ENCODE results near the gene SLC25A12. TPM values are rescaled to one million over a fixed set of nuclear protein-coding genes. Genes with fewer than 3 reads are reported as not detected.
A peak's percentile ranks its signal among the peaks of the same experiment; 100 is the strongest.

Gene SLC25A12
- total and polyA plus RNA-seq, 2 of the 13 experiments (the other 11 are each of a cell fraction or from before 2014, with no cell fraction given): 8.1 to 15.9 TPM

DNA sequence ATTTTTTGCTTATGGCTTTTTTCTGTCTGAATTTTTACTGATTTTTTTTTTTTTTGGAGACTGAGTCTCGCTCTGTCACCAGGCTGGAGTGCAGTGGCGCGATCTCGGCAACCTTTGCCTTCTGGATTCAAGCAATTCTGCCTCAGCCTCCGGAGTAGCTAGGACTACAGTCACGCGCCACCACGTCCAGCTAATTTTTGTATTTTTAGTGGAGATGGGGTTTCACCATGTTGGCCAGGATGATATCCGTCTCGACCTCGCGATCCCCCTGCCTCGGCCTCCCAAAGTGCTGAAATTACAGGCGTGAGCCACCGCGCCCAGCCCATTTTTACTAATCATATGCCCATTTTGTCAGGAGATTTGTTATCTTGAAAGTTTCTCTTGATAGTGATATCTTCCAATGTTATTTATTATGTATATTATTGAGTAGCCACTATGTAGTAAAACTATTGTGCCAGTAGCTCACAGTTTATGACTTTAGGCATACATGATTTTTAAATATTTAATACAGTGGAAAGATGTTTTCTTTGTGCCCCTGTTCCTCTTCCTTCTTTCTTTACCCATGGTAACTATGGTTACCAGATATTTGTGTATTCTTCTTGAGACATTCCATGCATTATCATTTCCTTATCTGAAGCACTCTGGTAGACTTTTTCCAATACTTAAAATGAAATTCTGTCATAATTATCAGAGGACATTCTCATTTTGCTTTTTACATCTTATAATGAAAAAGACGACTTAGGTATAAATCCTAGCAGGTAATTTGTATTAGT lies 30.3 kb upstream of the SLC25A12 start:
- H2AFZ ChIP-seq (ENCODE audit: low read length): no peak overlapping the region
- WGBS (ENCODE audit: low lambda C conversion rate): 94% methylated on average over 17 of the region's 17 CpGs
- no peaks in the 10 kb centered on the region for H3K9me3 ChIP-seq (ENCODE audit: low read length)
- no peak overlapping the region; a peak in 1 of 6 replicates for H3K4me3 ChIP-seq (replicated peaks in 1 of 3; ENCODE audit: insufficient read depth in 1 of 3, low read depth in 2 of 3, low read length in 3 of 3)
- H3K4me1 ChIP-seq (ENCODE audit: insufficient read depth, low read length): peaks cover 32% of the 10 kb centered on the region
- peaks cover 38% of the 10 kb centered on the region for H3K79me2 ChIP-seq (ENCODE audit: insufficient read depth, low read length)
- ChIA-PET CTCF (ENCODE audit: low intra/inter-chr PET ratio, low total read pairs) (no interaction called here), POLR2A (no interaction called here)
- FAIRE-seq (no peak), DNase-seq (ENCODE audit: low spot score) (no peak), ATAC-seq (no peak)
- no peaks in the 10 kb centered on the region for H4K20me1 ChIP-seq (ENCODE audit: insufficient read depth, low read length)
- no peak for TF ChIP-seq ZNF546 (CRISPR knock-in tag; conservative IDR thresholded peaks at IDR 0.05)
- no peak for TF ChIP-seq SRF (IDR thresholded peaks at IDR 0.05; ENCODE audit: low read depth, low read length)
- TF ChIP-seq RFX1 (IDR thresholded peaks at IDR 0.05): peak; percentile 31; the same call in 1 of the 2 replicates
- TF ChIP-seq ZBTB38 (CRISPR knock-in tag; IDR thresholded peaks at IDR 0.05): peak; percentile 63; the same call in 1 of the 2 replicates
- peak overlapping the region; percentile 88 for H3K4me2 ChIP-seq (ENCODE audit: low read depth, low read length)
- peaks cover 0 to 2% of the 10 kb centered on the region in 2 experiments; a peak in 1 of 5 replicates for H3K27me3 ChIP-seq (ENCODE audit: control insufficient read depth in 1 of 2, insufficient read depth in 2 of 2, low read length in 2 of 2)
- in situ Hi-C loops (cut with HindIII; ENCODE audit: extremely low pct_ligation_motif_present, low pct_unique_long_range_greater_than_20kb) (no loop called here), intact Hi-C loops (cut with micrococcal nuclease; ENCODE audit: unreplicated experiment) (loop anchor here (5.0 kb wide), 2 partner anchors 112 to 222 kb away; no protein-coding TSS in a partner anchor)
- no TSS peak for BruUV-seq (replicated peaks)
- peak overlapping the region; percentile 87 for H3K9ac ChIP-seq (ENCODE audit: insufficient read depth, low read depth, low read length)
- H3K27ac ChIP-seq (ENCODE audit: extremely low read length, insufficient read depth, low read length): no peak overlapping the region
- peaks cover 0 to 22% of the 10 kb centered on the region in 2 experiments; a peak in 3 of 5 replicates for H3K36me3 ChIP-seq (replicated peaks in 1 of 2; ENCODE audit: control insufficient read depth in 1 of 2, insufficient read depth in 2 of 2, low read length in 2 of 2)

DNA sequence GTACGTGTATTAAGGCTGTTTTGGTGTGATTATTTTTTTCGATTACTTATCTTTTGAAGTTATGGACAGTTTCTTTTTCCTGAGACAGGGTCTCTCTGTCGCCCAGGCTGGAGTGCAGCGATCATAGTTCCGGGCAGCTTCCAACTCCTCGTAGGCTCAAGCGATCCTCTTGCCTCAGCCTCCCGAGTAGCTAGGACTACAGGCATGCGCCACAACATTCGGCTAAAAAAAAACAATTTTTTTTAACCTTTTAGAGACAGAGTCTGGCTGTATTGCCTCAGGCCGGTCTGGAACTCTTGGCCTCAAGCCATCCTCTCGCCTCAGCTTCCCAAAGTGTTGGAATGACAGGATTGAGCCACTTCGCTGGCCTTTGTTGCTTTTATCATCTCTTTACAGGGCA lies 29.2 kb upstream of the SLC25A12 start:
- WGBS (ENCODE audit: low lambda C conversion rate): 4% methylated on average over 13 of the region's 13 CpGs
- ATAC-seq: peak; percentile 67
- CTCF ChIA-PET (ENCODE audit: low intra/inter-chr PET ratio, low total read pairs): no interaction called here
- TF ChIP-seq WIZ (CRISPR knock-in tag; IDR thresholded peaks at IDR 0.05) (no peak), ZKSCAN8 (CRISPR knock-in tag; IDR thresholded peaks at IDR 0.05; ENCODE audit: borderline replicate concordance) (0 out of 2 replicates have a peak, but pooled peaks have one; percentile 32), ZNF747 (CRISPR knock-in tag; IDR thresholded peaks at IDR 0.05; ENCODE audit: borderline replicate concordance) (no peak), ATF7 (IDR thresholded peaks at IDR 0.05) (no peak), ATF7 (CRISPR knock-in tag; IDR thresholded peaks at IDR 0.05) (no peak), GTF3A (CRISPR knock-in tag; conservative IDR thresholded peaks at IDR 0.05) (no peak), ATM (IDR thresholded peaks at IDR 0.05; ENCODE audit: borderline replicate concordance) (no peak), HOXA9 (CRISPR knock-in tag; IDR thresholded peaks at IDR 0.05; ENCODE audit: borderline replicate concordance) (0 out of 2 replicates have a peak, but pooled peaks have one; percentile 0)
- TF ChIP-seq, protein P1, sequence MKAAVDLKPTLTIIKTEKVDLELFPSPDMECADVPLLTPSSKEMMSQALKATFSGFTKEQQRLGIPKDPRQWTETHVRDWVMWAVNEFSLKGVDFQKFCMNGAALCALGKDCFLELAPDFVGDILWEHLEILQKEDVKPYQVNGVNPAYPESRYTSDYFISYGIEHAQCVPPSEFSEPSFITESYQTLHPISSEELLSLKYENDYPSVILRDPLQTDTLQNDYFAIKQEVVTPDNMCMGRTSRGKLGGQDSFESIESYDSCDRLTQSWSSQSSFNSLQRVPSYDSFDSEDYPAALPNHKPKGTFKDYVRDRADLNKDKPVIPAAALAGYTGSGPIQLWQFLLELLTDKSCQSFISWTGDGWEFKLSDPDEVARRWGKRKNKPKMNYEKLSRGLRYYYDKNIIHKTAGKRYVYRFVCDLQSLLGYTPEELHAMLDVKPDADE (CRISPR knock-in tag; IDR thresholded peaks at IDR 0.05): no peak
- TF ChIP-seq, protein P2, sequence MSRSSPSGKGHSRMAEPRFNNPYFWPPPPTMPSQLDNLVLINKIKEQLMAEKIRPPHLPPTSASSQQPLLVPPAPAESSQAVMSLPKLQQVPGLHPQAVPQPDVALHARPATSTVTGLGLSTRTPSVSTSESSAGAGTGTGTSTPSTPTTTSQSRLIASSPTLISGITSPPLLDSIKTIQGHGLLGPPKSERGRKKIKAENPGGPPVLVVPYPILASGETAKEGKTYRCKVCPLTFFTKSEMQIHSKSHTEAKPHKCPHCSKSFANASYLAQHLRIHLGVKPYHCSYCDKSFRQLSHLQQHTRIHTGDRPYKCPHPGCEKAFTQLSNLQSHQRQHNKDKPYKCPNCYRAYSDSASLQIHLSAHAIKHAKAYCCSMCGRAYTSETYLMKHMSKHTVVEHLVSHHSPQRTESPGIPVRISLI (CRISPR knock-in tag; IDR thresholded peaks at IDR 0.05; ENCODE audit: borderline replicate concordance): peak; percentile 46; the same call in 1 of the 2 replicates

More for the DNA sequence above, 29.2 kb upstream of the SLC25A12 start:
- H4K20me1 ChIP-seq (ENCODE audit: insufficient read depth, low read length): no peaks in the 10 kb centered on the region
- in situ Hi-C loops (cut with HindIII; ENCODE audit: extremely low pct_ligation_motif_present, low pct_unique_long_range_greater_than_20kb): no loop called here
- H3K4me2 ChIP-seq (ENCODE audit: low read depth, low read length): peak overlapping the region; percentile 88
- H3K4me3 ChIP-seq (replicated peaks in 1 of 3; ENCODE audit: insufficient read depth in 1 of 3, low read depth in 2 of 3, low read length in 3 of 3): peak overlapping the region; percentile 87 to 95 (median 87)
- peak overlapping the region; percentile 87 for H3K9ac ChIP-seq (ENCODE audit: insufficient read depth, low read depth, low read length)
- no peaks in the 10 kb centered on the region for H3K9me3 ChIP-seq (ENCODE audit: low read length)
- POLR2A ChIA-PET: interaction anchor here (0.7 to 1.9 kb wide), 7 partner anchors 18 to 180 kb away, joined by 3 to 11 read pairs (median 6); partner anchors contain the start of genes DLX2 and SLC25A12
- H3K79me2 ChIP-seq (ENCODE audit: insufficient read depth, low read length): peaks cover 30% of the 10 kb centered on the region
- peaks cover 0 to 14% of the 10 kb centered on the region in 2 experiments; a peak in 3 of 5 replicates for H3K36me3 ChIP-seq (replicated peaks in 1 of 2; ENCODE audit: control insufficient read depth in 1 of 2, insufficient read depth in 2 of 2, low read length in 2 of 2)
- DNase-seq (ENCODE audit: low spot score) (peak; percentile 32), FAIRE-seq (peak; percentile 42)
- peaks cover 0 to 3% of the 10 kb centered on the region in 2 experiments; a peak in 1 of 5 replicates for H3K27me3 ChIP-seq (ENCODE audit: control insufficient read depth in 1 of 2, insufficient read depth in 2 of 2, low read length in 2 of 2)
- BruUV-seq (replicated peaks): no TSS peak
- peaks cover 32% of the 10 kb centered on the region for H3K4me1 ChIP-seq (ENCODE audit: insufficient read depth, low read length)
- H3K27ac ChIP-seq (ENCODE audit: extremely low read length, insufficient read depth, low read length): peak overlapping the region; percentile 83
- intact Hi-C loops (cut with micrococcal nuclease; ENCODE audit: unreplicated experiment): loop anchor here (5.0 kb wide), 2 partner anchors 111 to 221 kb away; no protein-coding TSS in a partner anchor
- peak overlapping the region; percentile 81 for H2AFZ ChIP-seq (ENCODE audit: low read length)
